H1 (cell line): ENCODE results near the gene UAP1. TPM values are rescaled to one million over a fixed set of nuclear protein-coding genes. Genes with fewer than 3 reads are reported as not detected.

Experiments used
- CTCF ChIA-PET: fragments of 300-600 bp; sonication (Branson Sonifier 250); formaldehyde crosslinking; loops from one replicate; lab custom pipeline; 2021; ENCODE audit not compliant: partially characterized antibody; lab: Charles Lee
- POLR2A ChIA-PET: fragments of 300-600 bp; sonication (Branson Sonifier 250); formaldehyde crosslinking; loops from one replicate; lab custom pipeline; 2021; ENCODE audit warnings: inconsistent platforms; ENCODE audit not compliant: partially characterized antibody; lab: Charles Lee
- DNase-seq, 2 experiments: peaks; one replicate each; pipeline versions ENCODE4 v3.0.0 to v3.0.0-alpha.2; 2010 to 2022; ENCODE audit warnings: low spot score in 2 of 2, low read depth in 1 of 2, mixed read lengths in 1 of 2
- FAIRE-seq: peaks from 2 replicates; lab custom pipeline; 2011; peaks lifted over from hg19 to GRCh38; lab: Jason Lieb, UNC
- H2AFZ ChIP-seq: 2 replicates; pipeline ENCODE4 v1.8.1; 2012; ENCODE audit warnings: low read length, inconsistent platforms
- H2AK5ac ChIP-seq: 2 replicates; pipeline ENCODE4 v1.6.1; 2013; ENCODE audit warnings: low read depth, low read length
- H2BK120ac ChIP-seq: replicated peaks from 2 replicates; pipeline ENCODE3; 2013; ENCODE audit warnings: low read depth, low read length, inconsistent platforms
- H2BK12ac ChIP-seq: 2 replicates; pipeline ENCODE4 v1.6.1; 2013; ENCODE audit warnings: low read depth, low read length
- H2BK15ac ChIP-seq: 2 replicates; pipeline ENCODE4 v1.6.1; 2013; ENCODE audit warnings: low read length
- H2BK20ac ChIP-seq: 2 replicates; pipeline ENCODE4 v1.6.1; 2013; ENCODE audit warnings: low read length
- H2BK5ac ChIP-seq: 2 replicates; pipeline ENCODE4 v1.6.1; 2013; ENCODE audit warnings: low read depth, low read length
- H3K14ac ChIP-seq: 2 replicates; pipeline ENCODE4 v1.6.1; 2013; ENCODE audit warnings: inconsistent platforms; ENCODE audit not compliant: insufficient read length
- H3K18ac ChIP-seq: 2 replicates; pipeline ENCODE4 v1.6.1; 2013; ENCODE audit warnings: low read length; ENCODE audit errors: extremely low read depth
- H3K23ac ChIP-seq: 2 replicates; pipeline ENCODE4 v1.6.1; 2013; ENCODE audit warnings: inconsistent platforms; ENCODE audit not compliant: insufficient read length
- H3K23me2 ChIP-seq: 2 replicates; pipeline ENCODE4 v1.6.1; 2013; ENCODE audit warnings: low read depth, low read length
- H3K27ac ChIP-seq: 2 replicates; pipeline ENCODE4 v1.6.1; 2011; ENCODE audit warnings: low read depth, low read length, inconsistent platforms
- H3K27me3 ChIP-seq, 4 experiments: replicated peaks in 1 of 4; 1 replicate in 1 of 4; 2 replicates in 3 of 4; pipeline versions ENCODE4 v1.6.1 to v1.8.1; 2011 to 2013; ENCODE audit warnings: low read length in 3 of 4, mild to moderate bottlenecking in 3 of 4, inconsistent platforms in 2 of 4, mixed read lengths in 2 of 4, moderate library complexity in 1 of 4; ENCODE audit not compliant: control insufficient read depth in 3 of 4, insufficient read depth in 3 of 4; ENCODE audit errors: extremely low read depth in 1 of 4
- H3K36me3 ChIP-seq, 4 experiments: 2 replicates each; pipeline versions ENCODE4 v1.6.1 to v1.8.1; 2011 to 2013; ENCODE audit warnings: mild to moderate bottlenecking in 4 of 4, low read length in 3 of 4, moderate library complexity in 2 of 4, control low read depth in 1 of 4, inconsistent platforms in 1 of 4; ENCODE audit not compliant: insufficient read depth in 4 of 4, control insufficient read depth in 2 of 4
- H3K4ac ChIP-seq: replicated peaks from 2 replicates; pipeline ENCODE3; 2013; ENCODE audit warnings: low read length, low read depth, mixed read lengths, inconsistent platforms; ENCODE audit not compliant: insufficient read length
- H3K4me1 ChIP-seq, 4 experiments: replicated peaks in 1 of 4; 1 replicate in 1 of 4; 2 replicates in 3 of 4; pipeline versions ENCODE4 v1.6.1 to v1.8.1; 2011 to 2013; ENCODE audit warnings: low read length in 3 of 4, inconsistent platforms in 2 of 4, mixed read lengths in 1 of 4; ENCODE audit not compliant: insufficient read depth in 4 of 4, control insufficient read depth in 3 of 4
- H3K4me2 ChIP-seq, 2 experiments: 2 replicates each; pipeline versions ENCODE4 v1.6.1 to v1.8.1; 2011 to 2013; ENCODE audit warnings: low read depth in 2 of 2, low read length in 2 of 2, control low read depth in 1 of 2, inconsistent platforms in 1 of 2, mild to moderate bottlenecking in 1 of 2; ENCODE audit not compliant: insufficient read depth in 1 of 2
- H3K4me3 ChIP-seq, 4 experiments: fragments of 200-600, 300-600 bp in 1 of 4; sonication (generic), shearing (Covaris generic), sonication (Bioruptor Twin) in 1 of 4; 2 replicates each; pipeline versions ENCODE4 v1.5.1 to v1.8.1; 2011 to 2016; ENCODE audit warnings: low read length in 4 of 4, low read depth in 3 of 4, control low read depth in 2 of 4, inconsistent platforms in 2 of 4, mild to moderate bottlenecking in 2 of 4, mixed read lengths in 1 of 4, moderate library complexity in 1 of 4; ENCODE audit not compliant: insufficient read depth in 2 of 4; ENCODE audit errors: extremely low read depth in 1 of 4
- H3K56ac ChIP-seq: replicated peaks from 2 replicates; pipeline ENCODE3; 2013; ENCODE audit warnings: low read depth, mild to moderate bottlenecking, mixed read lengths, low read length, inconsistent platforms; ENCODE audit not compliant: insufficient read length
- H3K79me1 ChIP-seq: 2 replicates; pipeline ENCODE4 v1.6.1; 2013; ENCODE audit warnings: low read depth, low read length, control low read depth
- H3K79me2 ChIP-seq, 2 experiments: 2 replicates each; pipeline versions ENCODE4 v1.6.1 to v1.8.1; 2012 to 2013; ENCODE audit warnings: low read length in 2 of 2, mild to moderate bottlenecking in 2 of 2, inconsistent platforms in 1 of 2; ENCODE audit not compliant: insufficient read depth in 2 of 2, control insufficient read depth in 1 of 2
- H3K9ac ChIP-seq, 4 experiments: replicated peaks in 1 of 4; 1 replicate in 1 of 4; 2 replicates in 3 of 4; pipeline versions ENCODE4 v1.6.1 to v1.8.1; 2011 to 2013; ENCODE audit warnings: low read depth in 3 of 4, low read length in 3 of 4, control low read depth in 2 of 4, mild to moderate bottlenecking in 2 of 4, moderate library complexity in 2 of 4, inconsistent platforms in 1 of 4; ENCODE audit errors: extremely low read depth in 1 of 4
- H3K9me3 ChIP-seq, 2 experiments: 2 replicates each; pipeline versions ENCODE4 v1.6.1 to v1.8.1; 2012 to 2013; ENCODE audit warnings: mild to moderate bottlenecking in 2 of 2, moderate library complexity in 2 of 2, control low read depth in 1 of 2, inconsistent platforms in 1 of 2, low read depth in 1 of 2, low read length in 1 of 2, mixed read lengths in 1 of 2; ENCODE audit not compliant: insufficient read depth in 2 of 2
- H4K20me1 ChIP-seq, 2 experiments: replicated peaks in 1 of 2; 2 replicates each; pipeline versions ENCODE3 to v1.8.1; 2011 to 2013; ENCODE audit warnings: inconsistent platforms in 2 of 2, low read length in 2 of 2, mild to moderate bottlenecking in 1 of 2; ENCODE audit not compliant: insufficient read depth in 2 of 2, control insufficient read depth in 1 of 2
- H4K5ac ChIP-seq: 2 replicates; pipeline ENCODE4 v1.6.1; 2013; ENCODE audit warnings: low read length, low read depth, mixed read lengths, inconsistent platforms; ENCODE audit not compliant: insufficient read length
- H4K8ac ChIP-seq: 2 replicates; pipeline ENCODE4 v1.8.0; 2013; ENCODE audit warnings: mild to moderate bottlenecking, moderate library complexity, low read length, inconsistent platforms; ENCODE audit not compliant: insufficient read depth; ENCODE audit errors: extremely low read depth
- H4K91ac ChIP-seq: replicated peaks from 2 replicates; pipeline ENCODE3; 2013; ENCODE audit warnings: low read length, mixed read lengths, inconsistent platforms; ENCODE audit not compliant: insufficient read length
- KDM4A ChIP-seq: IDR thresholded peaks from one replicate; pipeline ENCODE4 v1.7.1; 2012; ENCODE audit warnings: low read depth, mild to moderate bottlenecking, moderate library complexity, low read length, inconsistent platforms; ENCODE audit not compliant: severe bottlenecking
- SIN3A ChIP-seq, 2 experiments: IDR thresholded peaks in 1 of 2; conservative IDR thresholded peaks in 1 of 2; 2 replicates each; pipeline ENCODE4 v1.6.1; 2011 to 2012; ENCODE audit warnings: low read length in 2 of 2, improper control_type of control experiment in 1 of 2, low read depth in 1 of 2, mild to moderate bottlenecking in 1 of 2
- SIRT6 ChIP-seq: IDR thresholded peaks from one replicate; pipeline ENCODE4 v1.7.1; 2012; ENCODE audit warnings: low read length, inconsistent platforms
- SP4 ChIP-seq: IDR thresholded peaks from 2 replicates; pipeline ENCODE4 v1.6.1; 2012; ENCODE audit warnings: low read length, inconsistent platforms
- WGBS, 2 experiments: shearing (Covaris generic) in 1 of 2; methylation state at CpG; one replicate each; pipeline versions ENCODE4 v1.1.6 to v1.1.7; 2013 to 2015; ENCODE audit warnings: low lambda C conversion rate in 2 of 2, mixed read lengths in 2 of 2, inconsistent platforms in 1 of 2, low coverage in 1 of 2, missing lambda C conversion rate in 1 of 2; ENCODE audit not compliant: insufficient replicate concordance in 2 of 2, insufficient coverage in 1 of 2, insufficient read length in 1 of 2; ENCODE audit errors: extremely low coverage in 1 of 2, missing lambda C conversion rate in 1 of 2; 5-methylcytosine and 5-hydroxymethylcytosine counted together
- polyA plus RNA-seq, 7 experiments: library from polyadenylated mRNA; depleted of rRNA in 3 of 7; stranded (reverse) in 5 of 7; unstranded in 2 of 7; fragments of >200 nt in 5 of 7; fragments of 200-250 nt in 2 of 7; gene quantifications; 1 replicate in 5 of 7; 2 replicates in 1 of 7; 4 replicates in 1 of 7; pipeline versions ENCODE4 v1.2.1 to v1.2.3, GENCODE V29; 2011 to 2013; ENCODE audit warnings: missing spikeins in 2 of 7, mixed read lengths in 2 of 7
- total RNA-seq: library from RNA; stranded (reverse); fragmentation: NEBNext Ultra II Directional; extraction: Animal tissue kit (Norgen Biotek cat#: 25700); gene quantifications from 2 replicates; pipeline ENCODE4 v1.2.1, GENCODE V29; 2021

The UAP1 gene
- total and polyA plus RNA-seq, 2 of the 8 experiments (the other 6 are each of a cell fraction or from before 2014, with no cell fraction given), result 9.4 to 32.9 TPM

DNA sequence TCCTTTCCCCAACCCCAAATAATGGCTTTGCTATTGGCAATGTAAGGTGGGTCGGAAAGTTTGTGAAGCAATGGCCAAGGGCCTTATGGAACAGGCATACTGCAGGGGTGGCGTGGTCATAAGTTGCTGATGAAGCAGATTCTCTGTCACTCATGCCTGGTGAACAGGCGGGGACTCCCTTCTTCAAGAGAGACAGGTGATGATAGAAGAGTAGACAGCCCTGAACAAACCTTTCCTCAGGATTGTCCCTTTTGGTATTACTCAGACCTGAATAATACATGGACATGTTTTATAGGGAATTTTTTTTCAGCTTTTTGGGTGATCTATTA is 83.4 kb downstream of the UAP1 start:
- no peak overlapping the region for H3K23ac ChIP-seq
- no peaks in the 10 kb centered on the region for H3K9me3 ChIP-seq
- H3K23me2 ChIP-seq, result no peaks in the 10 kb centered on the region
- H3K4me2 ChIP-seq, result no peak overlapping the region
- no peak overlapping the region for H2AFZ ChIP-seq
- no peaks in the 10 kb centered on the region for H3K36me3 ChIP-seq
- no peak overlapping the region; the same call in 1 of the 2 replicates for H4K8ac ChIP-seq
- ChIA-PET POLR2A (interaction anchor here (1.0 kb wide), 1 partner anchor 9 kb away, joined by 3 read pairs; no protein-coding TSS in a partner anchor), CTCF (no interaction called here)
- FAIRE-seq, result no peak
- no peak overlapping the region for H3K14ac ChIP-seq
- H3K18ac ChIP-seq, result no peak overlapping the region
- H2BK20ac ChIP-seq, result no peak overlapping the region
- no peak for DNase-seq
- H3K4me1 ChIP-seq, result no peaks in the 10 kb centered on the region
- H3K4ac ChIP-seq, result no peak overlapping the region
- no peaks in the 10 kb centered on the region; a peak in 1 of 7 replicates for H3K27me3 ChIP-seq
- H3K79me2 ChIP-seq, result no peaks in the 10 kb centered on the region
- no peak overlapping the region for H3K56ac ChIP-seq
- H3K4me3 ChIP-seq, result no peak overlapping the region
- no peaks in the 10 kb centered on the region for H3K79me1 ChIP-seq
- H4K91ac ChIP-seq, result no peak overlapping the region
- WGBS, 2 experiments, result 91% methylated on average over 3 of the region's 3 CpGs; no CpG with 5 or more reads in 1 of the 2 experiments
- H2BK120ac ChIP-seq, result no peak overlapping the region
- H3K9ac ChIP-seq, result no peak overlapping the region
- no peak overlapping the region for H4K5ac ChIP-seq
- no peak overlapping the region for H2BK15ac ChIP-seq
- no peaks in the 10 kb centered on the region for H4K20me1 ChIP-seq
- no peak for TF ChIP-seq KDM4A
- no peak for TF ChIP-seq SP4
- TF ChIP-seq SIN3A (conservative IDR thresholded peaks at IDR 0.05 in 1 of 2, IDR thresholded peaks at IDR 0.05 in 1 of 2; ENCODE audit: low read depth in 1 of 2, low read length in 2 of 2), result no peak
- no peak for TF ChIP-seq SIRT6
- no peak overlapping the region for H2BK12ac ChIP-seq
- no peak overlapping the region for H2BK5ac ChIP-seq
- no peak overlapping the region for H2AK5ac ChIP-seq
- no peak overlapping the region for H3K27ac ChIP-seq
